A673 (cell line): Measurements from ENCODE around the gene RLN1. TPM values are rescaled to one million over a fixed set of nuclear protein-coding genes. Genes with fewer than 3 reads are reported as not detected.

Experiments used
- BruUV-seq: library from RNA; stranded (reverse); fragments of 400-500 nt; replicated peaks from 2 replicates; lab custom pipeline; 2021; lab: Mats Ljungman, UMichigan
- CTCF ChIA-PET: fragments of 300-600 bp; sonication (Branson Sonifier 250); formaldehyde crosslinking; loops from one replicate; lab custom pipeline; 2022; ENCODE audit warnings: antibody characterized with exemption; lab: Charles Lee
- POLR2A ChIA-PET: fragments of 300-600 bp; sonication (Branson Sonifier 250); formaldehyde crosslinking; loops from one replicate; lab custom pipeline; 2022; ENCODE audit warnings: antibody characterized with exemption; ENCODE audit not compliant: low non-redundant PET; lab: Charles Lee
- DNase-seq: peaks from one replicate; pipeline ENCODE4 v3.0.0-alpha.2; 2015; ENCODE audit warnings: low spot score
- H3K27ac ChIP-seq: fragments of 200-600 bp; sonication (generic); 2 replicates; pipeline ENCODE4 v1.5.1; 2016; ENCODE audit warnings: mixed run types, low read depth, mild to moderate bottlenecking, mixed read lengths, antibody characterized with exemption, low read length; ENCODE audit not compliant: poor library complexity, severe bottlenecking
- H3K27me3 ChIP-seq: fragments of 200-600 bp; sonication (generic); replicated peaks from 2 replicates; pipeline ENCODE4 v1.6.1; 2017; ENCODE audit warnings: mixed run types, low read depth, mild to moderate bottlenecking, mixed read lengths, antibody characterized with exemption, low read length; ENCODE audit not compliant: insufficient read depth, poor library complexity
- H3K36me3 ChIP-seq: fragments of 200-600 bp; sonication (generic); 2 replicates; pipeline ENCODE4 v1.6.1; 2016; ENCODE audit warnings: mixed run types, mild to moderate bottlenecking, mixed read lengths, antibody characterized with exemption, low read length; ENCODE audit not compliant: insufficient read depth, poor library complexity, severe bottlenecking
- H3K4me1 ChIP-seq: fragments of 200-600 bp; sonication (generic); 2 replicates; pipeline ENCODE4 v1.6.1; 2017; ENCODE audit warnings: mixed run types, mild to moderate bottlenecking, mixed read lengths, antibody characterized with exemption, low read length; ENCODE audit not compliant: insufficient read depth, poor library complexity, severe bottlenecking
- H3K4me3 ChIP-seq: fragments of 200-600 bp; sonication (generic); 2 replicates; pipeline ENCODE4 v1.5.1; 2016; ENCODE audit warnings: low read depth, mixed run types, mild to moderate bottlenecking, mixed read lengths, low read length; ENCODE audit not compliant: poor library complexity, severe bottlenecking
- H3K9me3 ChIP-seq: fragments of 200-600 bp; sonication (generic); 2 replicates; pipeline ENCODE4 v1.6.1; 2016; ENCODE audit warnings: mixed run types, low read depth, mild to moderate bottlenecking, mixed read lengths, antibody characterized with exemption, low read length; ENCODE audit not compliant: poor library complexity, severe bottlenecking
- CTCF ChIP-seq: fragments of 300-800, 200-600 bp; sonication (generic); conservative IDR thresholded peaks from 2 replicates; pipeline ENCODE4 v1.5.1; 2017; ENCODE audit warnings: low read depth, mild to moderate bottlenecking, antibody characterized with exemption, low read length, moderate library complexity, mixed read lengths
- EZH2 ChIP-seq: fragments of 200-600 bp; sonication (generic); IDR thresholded peaks from 2 replicates; pipeline ENCODE4 v1.6.1; 2017; ENCODE audit warnings: borderline replicate concordance, low read depth, mild to moderate bottlenecking, mixed read lengths, antibody characterized with exemption, low read length; ENCODE audit not compliant: poor library complexity, severe bottlenecking
- intact Hi-C: fragments of 100-400 bp; cut with micrococcal nuclease; formaldehyde crosslinking; loops from one replicate; pipeline ENCODE4 v1.10.0; 2022; ENCODE audit not compliant: unreplicated experiment
- total RNA-seq: library from RNA; stranded (reverse); gene quantifications from 2 replicates; pipeline ENCODE4 v1.2.3, GENCODE V29; 2021

The RLN1 gene
- total RNA-seq, 1 experiment from 2014 or later: not detected

DNA sequence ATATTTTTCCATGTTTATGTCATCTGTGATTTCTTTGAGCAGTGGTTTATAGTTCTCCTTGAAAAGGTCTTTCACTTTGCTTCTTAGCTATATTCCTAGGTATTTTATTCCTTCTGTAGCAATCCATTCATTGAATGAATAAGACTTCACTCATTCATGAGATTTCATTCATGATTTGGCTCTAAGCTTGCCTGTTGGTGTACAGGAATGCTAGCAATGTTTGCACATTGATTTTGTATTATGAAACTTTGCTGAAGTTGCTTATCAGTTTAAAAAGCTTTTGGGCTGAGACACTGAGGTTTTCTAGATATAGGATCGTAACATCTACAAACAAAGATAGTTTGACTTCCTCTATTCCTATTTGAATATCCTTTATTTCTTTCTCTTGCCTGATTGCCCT, 51.1 kb downstream of the RLN1 start:
- POLR2A ChIA-PET: no interaction called here
- intact Hi-C loops: no loop called here
- DNase-seq: no peak
- no TSS peak for BruUV-seq
- Histone ChIP-seq H3K9me3 (no peaks in the 10 kb centered on the region), H3K27ac (no peak overlapping the region), H3K36me3 (no peaks in the 10 kb centered on the region), H3K4me3 (no peak overlapping the region), H3K27me3 (no peaks in the 10 kb centered on the region), H3K4me1 (no peaks in the 10 kb centered on the region)
- TF ChIP-seq CTCF (no peak), EZH2 (no peak)
- CTCF ChIA-PET: no interaction called here

DNA sequence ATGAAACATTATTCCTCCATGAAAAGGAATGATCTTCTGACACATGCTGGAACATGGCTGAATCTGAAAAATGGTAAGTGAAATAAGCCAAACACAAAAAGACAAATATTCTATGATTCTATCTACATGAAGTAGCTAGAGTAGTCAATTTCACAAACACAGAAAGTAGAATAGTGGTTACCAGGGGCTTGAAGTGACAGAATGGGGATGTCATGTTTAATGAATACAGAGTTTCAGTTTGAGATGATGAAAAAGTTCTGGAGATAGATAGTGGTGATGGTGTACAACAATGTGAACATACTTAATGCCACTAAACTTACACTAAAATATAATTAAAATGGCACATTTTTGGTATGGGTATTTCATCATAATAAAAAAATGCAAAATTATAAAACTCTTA, 53.4 kb downstream of the RLN1 start:
- Histone ChIP-seq H3K4me3 (no peak overlapping the region), H3K36me3 (no peaks in the 10 kb centered on the region), H3K9me3 (no peaks in the 10 kb centered on the region), H3K27ac (no peak overlapping the region), H3K27me3 (no peaks in the 10 kb centered on the region), H3K4me1 (no peaks in the 10 kb centered on the region)
- ChIA-PET CTCF (no interaction called here), POLR2A (no interaction called here)
- intact Hi-C loops: no loop called here
- no peak for TF ChIP-seq EZH2
- no peak for TF ChIP-seq CTCF
- DNase-seq: no peak
- BruUV-seq: no TSS peak

Other genes starting within 250 kb of the RLN1 start
- gene INSL6, start 154.2 kb downstream of the RLN1 start, total RNA-seq: not detected in 2 replicates
- not detected in 2 replicates for gene INSL4, start 108.5 kb downstream of the RLN1 start, total RNA-seq
- not detected in 2 replicates for gene RLN2, start 35.2 kb downstream of the RLN1 start, total RNA-seq
- gene PLGRKT, start 98.0 kb upstream of the RLN1 start, total RNA-seq: 30.9 and 38.4 TPM in 2 replicates
- gene CD274, start 110.7 kb upstream of the RLN1 start, total RNA-seq: 0.33 and 0.62 TPM in 2 replicates
- 0.37 and 0.47 TPM in 2 replicates for gene PDCD1LG2, start 170.7 kb upstream of the RLN1 start, total RNA-seq